ENCODE results near the gene ROR1.

DNA sequence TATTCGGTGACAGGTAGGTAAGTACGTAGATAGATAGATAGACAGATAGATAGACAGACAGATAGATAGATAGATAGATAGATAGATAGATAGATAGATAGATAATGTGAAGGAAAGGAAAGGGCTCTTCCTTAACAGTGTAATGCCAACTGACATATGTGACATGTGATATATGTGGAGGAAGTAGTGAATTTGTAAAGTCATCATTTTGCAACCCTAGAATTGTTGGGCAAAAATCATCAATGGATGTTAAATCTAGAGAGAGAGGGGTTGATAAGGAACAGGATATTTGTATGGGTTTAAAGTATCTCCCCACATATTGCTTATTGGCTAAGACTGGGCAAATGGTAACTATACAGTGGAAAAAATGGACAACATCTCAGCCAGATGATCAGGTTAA is 166.6 kb downstream of the ROR1 start:
- TF ChIP-seq, protein P1, sequence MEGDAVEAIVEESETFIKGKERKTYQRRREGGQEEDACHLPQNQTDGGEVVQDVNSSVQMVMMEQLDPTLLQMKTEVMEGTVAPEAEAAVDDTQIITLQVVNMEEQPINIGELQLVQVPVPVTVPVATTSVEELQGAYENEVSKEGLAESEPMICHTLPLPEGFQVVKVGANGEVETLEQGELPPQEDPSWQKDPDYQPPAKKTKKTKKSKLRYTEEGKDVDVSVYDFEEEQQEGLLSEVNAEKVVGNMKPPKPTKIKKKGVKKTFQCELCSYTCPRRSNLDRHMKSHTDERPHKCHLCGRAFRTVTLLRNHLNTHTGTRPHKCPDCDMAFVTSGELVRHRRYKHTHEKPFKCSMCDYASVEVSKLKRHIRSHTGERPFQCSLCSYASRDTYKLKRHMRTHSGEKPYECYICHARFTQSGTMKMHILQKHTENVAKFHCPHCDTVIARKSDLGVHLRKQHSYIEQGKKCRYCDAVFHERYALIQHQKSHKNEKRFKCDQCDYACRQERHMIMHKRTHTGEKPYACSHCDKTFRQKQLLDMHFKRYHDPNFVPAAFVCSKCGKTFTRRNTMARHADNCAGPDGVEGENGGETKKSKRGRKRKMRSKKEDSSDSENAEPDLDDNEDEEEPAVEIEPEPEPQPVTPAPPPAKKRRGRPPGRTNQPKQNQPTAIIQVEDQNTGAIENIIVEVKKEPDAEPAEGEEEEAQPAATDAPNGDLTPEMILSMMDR (IDR thresholded peaks at IDR 0.05), result no peak
- TF ChIP-seq POLR2A (IDR thresholded peaks at IDR 0.05), result no peak

All from right lobe of liver (tissue), 4 donors.